ENCODE results near the gene ARSD. TPM values are rescaled to one million over a fixed set of nuclear protein-coding genes. Genes with fewer than 3 reads are reported as not detected.
A peak's percentile ranks its signal among the peaks of the same experiment; 100 is the strongest.

Gene ARSD
- total RNA-seq, 1 donor from 2014 or later, result 8.8 TPM

GRCh38 chrX:2889045-2889605 lies 40.0 kb downstream of the ARSD start:
- no peak overlapping the region for H3K4me3 Mint-ChIP-seq
- no peaks in the 10 kb centered on the region for H3K9me3 Mint-ChIP-seq
- DNase-seq (ENCODE audit: low read depth, low spot score), result no peak
- peak overlapping the region; percentile 30 for H3K27ac Mint-ChIP-seq (ENCODE audit: unreplicated experiment)
- H3K4me1 Mint-ChIP-seq, result peaks cover 29% of the 10 kb centered on the region
- no peaks in the 10 kb centered on the region for H3K27me3 Mint-ChIP-seq (ENCODE audit: low read depth)
- H3K36me3 Mint-ChIP-seq (ENCODE audit: low read depth), result peaks cover 7% of the 10 kb centered on the region
- TF ChIP-seq, protein P1, sequence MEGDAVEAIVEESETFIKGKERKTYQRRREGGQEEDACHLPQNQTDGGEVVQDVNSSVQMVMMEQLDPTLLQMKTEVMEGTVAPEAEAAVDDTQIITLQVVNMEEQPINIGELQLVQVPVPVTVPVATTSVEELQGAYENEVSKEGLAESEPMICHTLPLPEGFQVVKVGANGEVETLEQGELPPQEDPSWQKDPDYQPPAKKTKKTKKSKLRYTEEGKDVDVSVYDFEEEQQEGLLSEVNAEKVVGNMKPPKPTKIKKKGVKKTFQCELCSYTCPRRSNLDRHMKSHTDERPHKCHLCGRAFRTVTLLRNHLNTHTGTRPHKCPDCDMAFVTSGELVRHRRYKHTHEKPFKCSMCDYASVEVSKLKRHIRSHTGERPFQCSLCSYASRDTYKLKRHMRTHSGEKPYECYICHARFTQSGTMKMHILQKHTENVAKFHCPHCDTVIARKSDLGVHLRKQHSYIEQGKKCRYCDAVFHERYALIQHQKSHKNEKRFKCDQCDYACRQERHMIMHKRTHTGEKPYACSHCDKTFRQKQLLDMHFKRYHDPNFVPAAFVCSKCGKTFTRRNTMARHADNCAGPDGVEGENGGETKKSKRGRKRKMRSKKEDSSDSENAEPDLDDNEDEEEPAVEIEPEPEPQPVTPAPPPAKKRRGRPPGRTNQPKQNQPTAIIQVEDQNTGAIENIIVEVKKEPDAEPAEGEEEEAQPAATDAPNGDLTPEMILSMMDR (conservative IDR thresholded peaks at IDR 0.05), result no peak

DNA sequence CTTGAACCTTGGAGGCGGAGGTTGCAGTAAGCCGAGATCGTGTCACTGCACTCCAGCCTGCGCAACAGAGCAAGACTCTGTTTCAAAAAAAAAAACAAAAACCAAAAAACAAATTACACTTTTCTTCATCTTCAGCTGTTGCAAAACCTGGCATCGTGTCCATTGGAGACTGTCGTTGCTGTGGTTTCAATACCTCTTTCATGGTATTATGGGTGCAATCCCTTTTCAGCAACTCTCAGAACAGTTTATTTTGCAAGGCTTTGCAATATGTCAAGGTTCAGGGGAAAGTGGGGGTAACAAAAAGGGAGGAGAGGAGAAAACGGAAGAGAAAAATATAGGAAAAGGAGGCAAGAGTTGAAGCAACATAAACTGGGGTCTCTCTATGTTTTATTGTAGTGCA lies 40.8 kb downstream of the ARSD start:
- H3K27ac Mint-ChIP-seq (ENCODE audit: unreplicated experiment), result no peak overlapping the region
- H3K36me3 Mint-ChIP-seq (ENCODE audit: low read depth), result peaks cover 5% of the 10 kb centered on the region
- DNase-seq (ENCODE audit: low read depth, low spot score), result no peak
- H3K27me3 Mint-ChIP-seq (ENCODE audit: low read depth), result no peaks in the 10 kb centered on the region
- H3K4me3 Mint-ChIP-seq, result no peak overlapping the region
- TF ChIP-seq, protein P1 (conservative IDR thresholded peaks at IDR 0.05), result no peak
- no peaks in the 10 kb centered on the region for H3K9me3 Mint-ChIP-seq
- H3K4me1 Mint-ChIP-seq, result peaks cover 29% of the 10 kb centered on the region

DNA sequence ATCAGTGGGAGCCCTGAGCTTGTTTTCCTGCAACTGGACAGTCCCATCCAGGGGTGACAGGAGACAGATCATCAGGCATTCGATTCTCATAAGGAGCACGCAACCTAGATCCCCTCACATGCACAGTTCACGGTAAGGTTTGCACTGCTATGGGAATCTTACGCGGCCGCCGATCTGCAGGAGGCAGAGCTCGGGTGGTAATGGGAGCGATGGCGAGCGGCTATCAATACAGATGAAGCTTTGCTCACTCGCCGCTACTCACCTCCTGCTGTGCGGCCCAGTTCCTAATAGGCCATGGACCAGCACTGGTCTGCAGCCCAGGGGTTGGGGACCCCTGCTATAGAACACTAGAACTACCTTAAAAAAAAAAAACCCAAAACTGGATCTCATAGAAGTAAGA lies 45.4 kb downstream of the ARSD start:
- Mint-ChIP-seq H3K4me1 (peaks cover 6% of the 10 kb centered on the region), H3K9me3 (no peaks in the 10 kb centered on the region), H3K27ac (ENCODE audit: unreplicated experiment) (no peak overlapping the region), H3K36me3 (ENCODE audit: low read depth) (peaks cover 26% of the 10 kb centered on the region), H3K4me3 (no peak overlapping the region), H3K27me3 (ENCODE audit: low read depth) (no peaks in the 10 kb centered on the region)
- no peak for DNase-seq (ENCODE audit: low read depth, low spot score)
- TF ChIP-seq, protein P1 (conservative IDR thresholded peaks at IDR 0.05), result no peak

GRCh38 chrX:2879670-2880069 lies 49.5 kb downstream of the ARSD start:
- Mint-ChIP-seq H3K27ac (ENCODE audit: unreplicated experiment) (no peak overlapping the region), H3K36me3 (ENCODE audit: low read depth) (peaks cover 49% of the 10 kb centered on the region), H3K4me1 (peaks cover 5% of the 10 kb centered on the region), H3K4me3 (no peak overlapping the region), H3K9me3 (peaks cover 5% of the 10 kb centered on the region), H3K27me3 (ENCODE audit: low read depth) (no peaks in the 10 kb centered on the region)
- no peak for DNase-seq (ENCODE audit: low read depth, low spot score)
- TF ChIP-seq, protein P1 (conservative IDR thresholded peaks at IDR 0.05), result no peak

DNA sequence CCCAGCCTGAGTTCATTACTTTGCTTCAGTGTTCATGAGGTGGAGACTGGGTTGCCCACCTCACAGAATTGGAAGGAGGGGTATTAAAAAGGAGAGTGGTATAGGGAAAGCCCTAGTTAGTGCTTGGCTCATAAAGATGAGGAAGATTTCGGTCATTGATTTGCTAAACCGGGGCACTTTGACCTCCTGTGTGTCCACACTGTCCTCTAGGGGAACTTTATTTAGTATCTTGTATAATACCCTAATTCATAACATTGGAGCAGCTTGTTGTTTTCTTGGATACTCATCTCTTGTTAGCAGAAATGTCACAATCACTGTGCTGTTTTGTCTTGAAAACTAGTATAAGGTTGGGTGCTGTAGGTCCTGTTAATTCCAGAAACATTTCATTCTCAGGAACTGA lies 50.6 kb downstream of the ARSD start:
- Mint-ChIP-seq H3K27ac (ENCODE audit: unreplicated experiment) (no peak overlapping the region), H3K9me3 (peaks cover 9% of the 10 kb centered on the region), H3K4me3 (no peak overlapping the region), H3K27me3 (ENCODE audit: low read depth) (no peaks in the 10 kb centered on the region), H3K4me1 (peaks cover 5% of the 10 kb centered on the region), H3K36me3 (ENCODE audit: low read depth) (peaks cover 57% of the 10 kb centered on the region)
- TF ChIP-seq, protein P1 (conservative IDR thresholded peaks at IDR 0.05), result no peak
- DNase-seq (ENCODE audit: low read depth, low spot score), result no peak

All from neural crest cell (in vitro differentiated cells).